Thymus (tissue), 11 donors: Measurements from ENCODE around the gene CYB5D1. TPM values are rescaled to one million over a fixed set of nuclear protein-coding genes. Genes with fewer than 3 reads are reported as not detected.

Source experiments
- DNase-seq, 9 donors: peaks; one replicate each; pipeline ENCODE4 v3.0.0-alpha.2; 2013; ENCODE audit warnings: low spot score in 9 of 9, low read depth in 6 of 9, missing footprints in 1 of 9
- H3K27ac ChIP-seq, 2 donors: one replicate each; pipeline ENCODE4 v1.5.1; 2013; ENCODE audit warnings: control low read depth in 1 of 2, low read depth in 1 of 2, low read length in 1 of 2, mild to moderate bottlenecking in 1 of 2, moderate library complexity in 1 of 2
- H3K27me3 ChIP-seq, 2 donors: one replicate each; pipeline ENCODE4 v1.5.1; 2013; ENCODE audit warnings: low read length in 1 of 2; ENCODE audit not compliant: control insufficient read depth in 2 of 2, insufficient read depth in 1 of 2
- H3K36me3 ChIP-seq, 2 donors: one replicate each; pipeline ENCODE4 v1.5.1; 2013; ENCODE audit warnings: low read length in 1 of 2, mild to moderate bottlenecking in 1 of 2, moderate library complexity in 1 of 2; ENCODE audit not compliant: control insufficient read depth in 2 of 2, insufficient read depth in 2 of 2
- H3K4me1 ChIP-seq, 2 donors: one replicate each; pipeline ENCODE4 v1.5.1; 2013; ENCODE audit warnings: low read length in 2 of 2; ENCODE audit not compliant: control insufficient read depth in 2 of 2, insufficient read depth in 2 of 2
- H3K4me3 ChIP-seq, 2 donors: one replicate each; pipeline ENCODE4 v1.5.1; 2013; ENCODE audit warnings: low read length in 2 of 2, control low read depth in 1 of 2, mild to moderate bottlenecking in 1 of 2
- H3K9me3 ChIP-seq, 2 donors: one replicate each; pipeline ENCODE4 v1.5.1; 2013; ENCODE audit warnings: low read length in 1 of 2, mild to moderate bottlenecking in 1 of 2; ENCODE audit not compliant: control insufficient read depth in 2 of 2, insufficient read depth in 1 of 2
- WGBS: extraction: QIAGEN DNeasy Blood & Tissue Kit; methylation state at CpG from one replicate; pipeline ENCODE4 v1.1.7; 2013; 5-methylcytosine and 5-hydroxymethylcytosine counted together
- polyA plus RNA-seq: library from polyadenylated mRNA; stranded (reverse); fragments of 200-250 nt; gene quantifications from one replicate; pipeline ENCODE4 v1.2.3, GENCODE V29; 2013
- total RNA-seq: library from RNA; stranded (reverse); fragments of 120-200 nt; gene quantifications from one replicate; pipeline ENCODE4 v1.2.4, GENCODE V29; 2013
- donor health status: healthy.

Gene CYB5D1
- total and polyA plus RNA-seq, 2 donors, result 6.0 to 8.2 TPM

- H3K9me3 ChIP-seq, result peaks cover 0 to 3% of the 10 kb centered on the region in 2 donors
- H3K27ac ChIP-seq, result peak overlapping the region; percentile 96 to 100
- peak overlapping the region; percentile 82 to 94 for H3K4me3 ChIP-seq
- 22% methylated on average over 8 of the region's 8 CpGs for whole genome bisulfite sequencing
- H3K27me3 ChIP-seq, result no peaks in the 10 kb centered on the region
- peaks cover 0 to 25% of the 10 kb centered on the region in 2 donors for H3K36me3 ChIP-seq
- DNase-seq, result peak in 1 of 9 donors; percentile 53
- H3K4me1 ChIP-seq, result peaks cover 39 to 82% of the 10 kb centered on the region in 2 donors
These were observed 20.3 kb upstream of the CYB5D1 start for GRCh38 chr17:7837408-7838088.

DNA sequence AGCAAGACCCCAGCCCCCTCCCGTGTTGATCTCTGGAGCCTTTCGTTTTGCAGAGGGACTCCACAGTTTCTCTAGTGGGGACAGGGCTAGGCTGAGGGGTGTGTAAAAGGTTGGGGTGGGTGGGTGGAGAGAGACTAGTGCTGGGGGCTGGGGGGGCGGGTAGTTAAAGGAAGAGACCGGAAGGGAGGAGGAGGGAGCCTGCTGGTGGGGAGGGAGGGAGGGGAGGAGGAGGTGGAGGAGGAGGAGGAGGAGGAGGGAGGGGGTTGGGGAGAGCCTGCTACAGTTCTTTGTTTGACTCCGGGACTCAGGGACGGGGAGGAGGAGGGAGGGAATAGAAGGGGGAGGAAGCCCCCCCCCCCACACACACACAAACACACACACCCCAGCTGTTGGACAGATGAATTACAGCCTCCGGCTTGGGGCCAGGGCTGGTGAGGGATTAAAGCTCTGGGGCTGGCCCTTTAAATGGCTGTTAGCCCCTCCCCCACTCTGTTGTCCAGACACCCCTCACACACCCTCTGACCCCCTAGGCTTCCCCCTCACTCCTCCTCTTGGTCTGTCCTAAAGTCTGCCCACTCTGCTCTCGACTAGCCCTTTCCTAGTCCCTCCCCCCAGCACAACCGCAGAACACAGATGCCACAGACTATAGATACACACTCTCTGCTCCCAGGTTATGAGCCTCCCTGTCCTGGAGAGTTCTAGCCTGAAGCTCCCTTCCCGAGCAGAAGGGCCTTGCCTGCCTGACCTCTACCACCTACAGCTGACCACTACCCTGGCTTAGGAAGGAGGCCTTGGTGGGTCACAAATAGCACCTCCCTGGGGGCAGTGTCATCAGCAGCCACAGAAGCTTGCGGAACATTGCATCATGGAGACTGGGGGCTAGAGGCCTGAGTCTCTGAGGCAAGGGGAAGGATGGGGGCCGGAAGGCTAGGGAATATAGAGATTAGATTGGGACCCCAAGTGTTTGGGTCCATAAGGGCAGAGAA, 19.4 kb upstream of the CYB5D1 start:
- H3K4me1 ChIP-seq, result peaks cover 39 to 82% of the 10 kb centered on the region in 2 donors
- no peaks in the 10 kb centered on the region for H3K27me3 ChIP-seq
- peak overlapping the region; percentile 80 to 100 for H3K27ac ChIP-seq
- peak overlapping the region; percentile 82 to 94 for H3K4me3 ChIP-seq
- H3K36me3 ChIP-seq, result peaks cover 0 to 25% of the 10 kb centered on the region in 2 donors
- DNase-seq, result peak in 5 of 9 donors; percentile 69 to 85 (median 72)
- peaks cover 0 to 10% of the 10 kb centered on the region in 2 donors for H3K9me3 ChIP-seq
- 19% methylated on average over 9 of the region's 12 CpGs for WGBS

DNA sequence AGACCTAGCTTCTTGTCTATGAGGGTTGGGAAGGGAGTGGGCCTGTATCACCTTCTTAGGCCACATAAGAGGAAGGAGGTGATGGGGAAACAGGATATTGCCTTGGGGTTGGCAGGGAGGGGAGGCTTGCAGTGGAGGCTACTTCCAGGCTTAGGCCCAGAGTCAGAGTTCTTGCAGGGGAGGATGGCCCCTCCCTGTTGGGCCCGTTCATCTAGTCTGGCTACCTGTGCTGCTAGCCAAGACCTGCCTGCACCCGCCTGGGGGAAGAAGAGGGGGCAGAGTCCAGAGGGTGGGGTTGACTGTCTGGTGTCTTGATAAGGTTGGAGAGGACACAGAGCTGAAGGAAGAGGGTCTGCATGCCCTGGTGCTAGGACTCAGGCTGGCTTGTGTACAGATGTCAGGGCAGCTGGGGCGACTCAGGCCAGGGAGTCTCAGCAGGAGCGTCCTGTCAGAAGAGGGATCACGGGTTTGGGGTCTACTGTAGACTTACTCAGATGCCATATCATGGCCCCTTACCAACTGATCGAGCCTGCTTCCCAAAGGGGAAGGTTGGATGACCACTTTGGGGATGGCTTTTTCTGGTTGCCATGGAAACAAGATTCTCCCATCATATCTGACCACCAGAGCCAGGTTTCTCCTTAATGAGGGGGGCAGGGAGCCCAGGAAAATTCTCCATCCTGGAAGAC, 18.5 kb upstream of the CYB5D1 start:
- Histone ChIP-seq H3K9me3 (peaks cover 0 to 14% of the 10 kb centered on the region in 2 donors), H3K4me1 (peaks cover 36 to 86% of the 10 kb centered on the region in 2 donors), H3K27me3 (no peaks in the 10 kb centered on the region), H3K27ac (peak overlapping the region in 1 of 2 donors; percentile 93), H3K36me3 (peaks cover 0 to 25% of the 10 kb centered on the region in 2 donors), H3K4me3 (peak overlapping the region; percentile 55 to 82)
- 85% methylated on average over 6 of the region's 6 CpGs for WGBS
- DNase-seq, result peak in 1 of 9 donors; percentile 50

GRCh38 chr17:7839876-7840261, 17.9 kb upstream of the CYB5D1 start:
- peaks cover 0 to 25% of the 10 kb centered on the region in 2 donors for H3K36me3 ChIP-seq
- peak overlapping the region in 1 of 2 donors; percentile 93 for H3K27ac ChIP-seq
- H3K9me3 ChIP-seq, result peaks cover 0 to 19% of the 10 kb centered on the region in 2 donors
- no peak overlapping the region for H3K4me3 ChIP-seq
- no peaks in the 10 kb centered on the region for H3K27me3 ChIP-seq
- peaks cover 36 to 86% of the 10 kb centered on the region in 2 donors for H3K4me1 ChIP-seq
- DNase-seq, result peak in 1 of 9 donors; percentile 38
- WGBS, result 85% methylated on average over 2 of the region's 2 CpGs

GRCh38 chr17:7840441-7840840, 17.4 kb upstream of the CYB5D1 start:
- 68% methylated on average over 1 of the region's 1 CpG for WGBS
- H3K27me3 ChIP-seq, result no peaks in the 10 kb centered on the region
- peak overlapping the region; percentile 6 to 93 for H3K27ac ChIP-seq
- H3K36me3 ChIP-seq, result peaks cover 4 to 31% of the 10 kb centered on the region in 2 donors
- no peak for DNase-seq
- peaks cover 0 to 22% of the 10 kb centered on the region in 2 donors for H3K9me3 ChIP-seq
- H3K4me3 ChIP-seq, result no peak overlapping the region
- H3K4me1 ChIP-seq, result peaks cover 39 to 88% of the 10 kb centered on the region in 2 donors

GRCh38 chr17:7840875-7841274, 16.9 kb upstream of the CYB5D1 start:
- Histone ChIP-seq H3K27me3 (no peaks in the 10 kb centered on the region), H3K27ac (peak overlapping the region; percentile 77 to 93), H3K9me3 (peaks cover 0 to 22% of the 10 kb centered on the region in 2 donors), H3K4me1 (peaks cover 40 to 91% of the 10 kb centered on the region in 2 donors), H3K36me3 (peaks cover 9 to 35% of the 10 kb centered on the region in 2 donors), H3K4me3 (peak overlapping the region; percentile 65 to 66)
- no peak for DNase-seq
- 90% methylated on average over 1 of the region's 1 CpG for WGBS

DNA sequence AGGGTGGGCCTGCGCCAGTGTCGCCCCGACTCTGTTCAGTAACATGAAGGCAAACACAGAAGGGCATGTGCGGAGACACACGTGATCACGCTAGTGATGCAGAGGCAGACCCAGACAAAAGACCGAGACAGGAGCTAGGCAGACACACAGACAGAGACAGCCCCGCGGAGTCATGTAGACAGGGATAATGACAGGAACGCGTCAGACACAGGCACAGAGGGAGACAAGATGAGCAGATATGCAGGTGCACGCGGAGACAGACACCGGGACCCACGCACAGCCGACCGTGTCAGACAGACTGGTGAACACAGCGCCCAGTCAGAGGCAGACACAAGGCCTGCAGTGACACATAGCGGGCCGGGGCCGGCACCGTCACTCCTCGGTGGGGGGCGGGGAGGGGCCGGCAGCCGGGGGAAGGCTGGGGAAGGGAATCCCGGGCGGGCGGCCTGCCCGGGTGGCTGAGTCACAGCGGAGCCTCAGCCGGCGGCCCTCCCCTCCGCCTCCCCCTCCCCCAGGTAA, 16.3 kb upstream of the CYB5D1 start:
- Histone ChIP-seq H3K4me1 (peaks cover 40 to 85% of the 10 kb centered on the region in 2 donors), H3K27me3 (no peaks in the 10 kb centered on the region), H3K27ac (peak overlapping the region; percentile 93 to 95), H3K36me3 (peaks cover 14 to 41% of the 10 kb centered on the region in 2 donors), H3K9me3 (peaks cover 0 to 22% of the 10 kb centered on the region in 2 donors), H3K4me3 (peak overlapping the region; percentile 65 to 66)
- peak in 5 of 9 donors; percentile 71 to 88 (median 76) for DNase-seq
- 10% methylated on average over 34 of the region's 34 CpGs for WGBS

DNA sequence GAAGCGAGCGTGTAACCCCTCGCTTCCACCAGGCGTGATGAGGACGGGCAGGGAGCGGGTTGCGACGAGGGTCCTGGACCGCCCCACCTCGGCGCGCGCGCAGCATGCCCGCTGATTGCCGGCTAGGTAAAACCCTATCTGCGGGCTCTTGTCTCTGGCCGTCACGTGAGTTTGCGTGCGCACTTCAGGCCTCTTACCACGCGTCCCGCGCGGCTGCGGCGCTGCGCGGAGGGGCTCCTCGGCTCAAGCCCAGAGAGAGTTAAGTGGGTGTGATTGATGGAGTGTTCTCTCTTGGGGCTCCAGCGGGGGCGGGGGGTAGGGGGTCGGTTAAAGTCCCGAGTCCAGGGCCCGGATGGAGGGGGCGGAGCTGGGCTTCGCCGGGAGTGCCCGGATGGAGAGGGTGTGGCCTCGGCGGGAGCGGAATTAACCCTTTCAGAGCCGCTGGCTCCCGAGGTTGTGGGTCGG, 15.9 kb upstream of the CYB5D1 start:
- H3K27me3 ChIP-seq, result no peaks in the 10 kb centered on the region
- peaks cover 37 to 81% of the 10 kb centered on the region in 2 donors for H3K4me1 ChIP-seq
- H3K4me3 ChIP-seq, result peak overlapping the region; percentile 65 to 66
- under 1% methylated on average over 46 of the region's 46 CpGs for WGBS
- peak in 6 of 9 donors; percentile 70 to 89 (median 80) for DNase-seq
- H3K9me3 ChIP-seq, result peaks cover 0 to 22% of the 10 kb centered on the region in 2 donors
- peaks cover 19 to 45% of the 10 kb centered on the region in 2 donors for H3K36me3 ChIP-seq
- H3K27ac ChIP-seq, result peak overlapping the region; percentile 93 to 95
